SH-SY5Y (cell line): Measurements from ENCODE around the gene TNIK.

Experiments
- GATA2 ChIP-seq: IDR thresholded peaks from 2 replicates; pipeline ENCODE4 v1.6.1; 2011; ENCODE audit warnings: mild to moderate bottlenecking, low read depth, low read length
- GATA3 ChIP-seq: IDR thresholded peaks from 2 replicates; pipeline ENCODE4 v1.6.1; 2011; ENCODE audit warnings: low read depth, mild to moderate bottlenecking, low read length, moderate library complexity

- TF ChIP-seq GATA2 (no peak), GATA3 (no peak)
Observed at GRCh38 chr3:171374661-171375285, 85.4 kb downstream of the TNIK start.
